ENCODE results near the gene STOX1. TPM values are rescaled to one million over a fixed set of nuclear protein-coding genes. Genes with fewer than 3 reads are reported as not detected.
"Not testable (repeated sequence)": the region's sequence is repeated elsewhere in the genome, so short reads cannot be mapped to it uniquely, and the experiment has no call there.

The STOX1 gene
- polyA plus RNA-seq, 3 donors, result 0.03 TPM; not detected in 2

DNA sequence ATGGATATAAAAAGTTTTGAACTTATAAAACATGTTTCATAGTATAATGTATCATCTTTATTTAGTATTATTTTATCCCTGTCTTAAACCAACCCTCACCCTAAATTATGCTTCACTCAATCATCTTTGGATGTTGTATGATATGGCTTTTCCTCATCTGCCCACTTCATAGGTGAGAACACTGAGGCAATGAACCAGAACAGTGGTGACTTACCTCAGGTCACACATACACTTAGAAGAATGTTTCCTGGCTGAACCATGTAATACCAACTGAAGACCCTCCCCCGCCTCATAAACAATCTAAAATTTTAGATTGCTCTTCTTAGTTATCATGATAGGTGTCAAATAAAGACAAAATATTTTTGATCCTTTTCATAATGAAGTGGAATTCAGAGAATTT is 22.6 kb upstream of the STOX1 start:
- Mint-ChIP-seq H3K4me3 (no peak overlapping the region), H3K36me3 (no peaks in the 10 kb centered on the region), H3K27me3 (ENCODE audit: low read depth in 3 of 3) (peaks cover 0 to 6% (median 1%) of the 10 kb centered on the region in 3 donors), H3K27ac (no peak overlapping the region), H3K4me1 (peaks cover 2% of the 10 kb centered on the region), H3K9me3 (peaks cover 0 to 3% (median 0%) of the 10 kb centered on the region in 7 donors)
- no peaks in the 10 kb centered on the region for H3K9me3 ChIP-seq (replicated peaks in 1 of 2; ENCODE audit: control insufficient read depth in 1 of 2, insufficient read depth in 1 of 2, low read length in 2 of 2)
- H3K9ac ChIP-seq (ENCODE audit: insufficient read depth, low read length, poor library complexity, severe bottlenecking), result no peak overlapping the region
- no peak overlapping the region for H2AFZ ChIP-seq (ENCODE audit: insufficient read depth, low read depth, low read length, poor library complexity, severe bottlenecking)
- TF ChIP-seq, protein P1, sequence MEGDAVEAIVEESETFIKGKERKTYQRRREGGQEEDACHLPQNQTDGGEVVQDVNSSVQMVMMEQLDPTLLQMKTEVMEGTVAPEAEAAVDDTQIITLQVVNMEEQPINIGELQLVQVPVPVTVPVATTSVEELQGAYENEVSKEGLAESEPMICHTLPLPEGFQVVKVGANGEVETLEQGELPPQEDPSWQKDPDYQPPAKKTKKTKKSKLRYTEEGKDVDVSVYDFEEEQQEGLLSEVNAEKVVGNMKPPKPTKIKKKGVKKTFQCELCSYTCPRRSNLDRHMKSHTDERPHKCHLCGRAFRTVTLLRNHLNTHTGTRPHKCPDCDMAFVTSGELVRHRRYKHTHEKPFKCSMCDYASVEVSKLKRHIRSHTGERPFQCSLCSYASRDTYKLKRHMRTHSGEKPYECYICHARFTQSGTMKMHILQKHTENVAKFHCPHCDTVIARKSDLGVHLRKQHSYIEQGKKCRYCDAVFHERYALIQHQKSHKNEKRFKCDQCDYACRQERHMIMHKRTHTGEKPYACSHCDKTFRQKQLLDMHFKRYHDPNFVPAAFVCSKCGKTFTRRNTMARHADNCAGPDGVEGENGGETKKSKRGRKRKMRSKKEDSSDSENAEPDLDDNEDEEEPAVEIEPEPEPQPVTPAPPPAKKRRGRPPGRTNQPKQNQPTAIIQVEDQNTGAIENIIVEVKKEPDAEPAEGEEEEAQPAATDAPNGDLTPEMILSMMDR (IDR thresholded peaks at IDR 0.05), result no peak
- intact Hi-C loops (cut with micrococcal nuclease), result no loop called here
- H3K79me2 ChIP-seq (ENCODE audit: insufficient read depth, low read length), result no peaks in the 10 kb centered on the region
- H3K27me3 ChIP-seq (ENCODE audit: control insufficient read depth in 2 of 2, insufficient read depth in 2 of 2, low read length in 2 of 2), result no peaks in the 10 kb centered on the region
- H3K4me3 ChIP-seq (replicated peaks in 1 of 3; ENCODE audit: low read depth in 2 of 3, low read length in 3 of 3), result no peak overlapping the region
- no CpG with 5 or more reads among the region's 1 CpG for WGBS (ENCODE audit: insufficient coverage)
- no peaks in the 10 kb centered on the region for H3K36me3 ChIP-seq (replicated peaks in 1 of 2; ENCODE audit: control insufficient read depth in 1 of 2, insufficient read depth in 2 of 2, low read length in 2 of 2)
- no peak for DNase-seq
- no peak overlapping the region for H3K27ac ChIP-seq (ENCODE audit: low read depth in 1 of 2, low read length in 2 of 2)
- no peak overlapping the region for H3K4me2 ChIP-seq (replicated peaks; ENCODE audit: extremely low read depth, low read length, poor library complexity, severe bottlenecking)
- no peaks in the 10 kb centered on the region for H4K20me1 ChIP-seq (ENCODE audit: insufficient read depth, low read length)
- H3K4me1 ChIP-seq (ENCODE audit: control insufficient read depth in 1 of 2, insufficient read depth in 2 of 2, low read length in 2 of 2), result no peaks in the 10 kb centered on the region

- H3K4me3 ChIP-seq (replicated peaks in 1 of 3; ENCODE audit: low read depth in 2 of 3, low read length in 3 of 3); H3K36me3 ChIP-seq (replicated peaks in 1 of 2; ENCODE audit: control insufficient read depth in 1 of 2, insufficient read depth in 2 of 2, low read length in 2 of 2); H3K9ac ChIP-seq (ENCODE audit: insufficient read depth, low read length, poor library complexity, severe bottlenecking); intact Hi-C loops (cut with micrococcal nuclease); H3K79me2 ChIP-seq (ENCODE audit: insufficient read depth, low read length); H3K36me3 Mint-ChIP-seq; H3K9me3 Mint-ChIP-seq; H3K4me1 Mint-ChIP-seq; H3K4me3 Mint-ChIP-seq; H3K27ac ChIP-seq (ENCODE audit: low read depth in 1 of 2, low read length in 2 of 2); DNase-seq; H3K9me3 ChIP-seq (replicated peaks in 1 of 2; ENCODE audit: control insufficient read depth in 1 of 2, insufficient read depth in 1 of 2, low read length in 2 of 2); H3K4me1 ChIP-seq (ENCODE audit: control insufficient read depth in 1 of 2, insufficient read depth in 2 of 2, low read length in 2 of 2); H3K27me3 ChIP-seq (ENCODE audit: control insufficient read depth in 2 of 2, insufficient read depth in 2 of 2, low read length in 2 of 2); H2AFZ ChIP-seq (ENCODE audit: insufficient read depth, low read depth, low read length, poor library complexity, severe bottlenecking); H3K4me2 ChIP-seq (replicated peaks; ENCODE audit: extremely low read depth, low read length, poor library complexity, severe bottlenecking); H4K20me1 ChIP-seq (ENCODE audit: insufficient read depth, low read length); H3K27ac Mint-ChIP-seq; H3K27me3 Mint-ChIP-seq (ENCODE audit: low read depth in 3 of 3): not testable (repeated sequence)
- WGBS (ENCODE audit: insufficient coverage), result 95% methylated on average over 6 of the region's 9 CpGs
These were observed 16.5 kb upstream of the STOX1 start for GRCh38 chr10:68810830-68811229.
